Osteocyte (in vitro differentiated cells): ENCODE data around the gene MRPL42. TPM values are rescaled to one million over a fixed set of nuclear protein-coding genes. Genes with fewer than 3 reads are reported as not detected.

Experiments used
- DNase-seq: peaks from one replicate; pipeline ENCODE4 v3.0.0; 2021; ENCODE audit warnings: mixed read lengths; ENCODE audit not compliant: unreplicated experiment; ENCODE audit errors: extremely low spot score
- H3K27ac Mint-ChIP-seq: one replicate; pipeline ENCODE4 v1.8.0; 2021; ENCODE audit warnings: mild to moderate bottlenecking, mixed read lengths; ENCODE audit not compliant: unreplicated experiment
- H3K27me3 Mint-ChIP-seq: one replicate; pipeline ENCODE4 v1.8.0; 2021; ENCODE audit warnings: mixed read lengths; ENCODE audit not compliant: unreplicated experiment
- H3K36me3 Mint-ChIP-seq: one replicate; pipeline ENCODE4 v1.8.0; 2021; ENCODE audit warnings: mixed read lengths; ENCODE audit not compliant: unreplicated experiment
- H3K4me1 Mint-ChIP-seq: one replicate; pipeline ENCODE4 v1.8.0; 2021; ENCODE audit warnings: mixed read lengths; ENCODE audit not compliant: unreplicated experiment
- H3K4me3 Mint-ChIP-seq: one replicate; pipeline ENCODE4 v1.8.0; 2021; ENCODE audit warnings: mild to moderate bottlenecking, moderate library complexity, mixed read lengths; ENCODE audit not compliant: unreplicated experiment
- H3K9me3 Mint-ChIP-seq: one replicate; pipeline ENCODE4 v1.8.0; 2021; ENCODE audit warnings: mixed read lengths; ENCODE audit not compliant: unreplicated experiment
- CTCF ChIP-seq: fragments of 200-600 bp; sonication (generic); IDR thresholded peaks from 2 replicates; pipeline ENCODE4 v1.5.0; 2021; ENCODE audit warnings: antibody characterized with exemption, mild to moderate bottlenecking, moderate library complexity
- total RNA-seq: library from RNA; stranded (reverse); gene quantifications from 2 replicates; pipeline ENCODE4 v1.2.1, GENCODE V29; 2021

Gene MRPL42
- total RNA-seq, 1 donor from 2014 or later = 55.8 TPM

DNA sequence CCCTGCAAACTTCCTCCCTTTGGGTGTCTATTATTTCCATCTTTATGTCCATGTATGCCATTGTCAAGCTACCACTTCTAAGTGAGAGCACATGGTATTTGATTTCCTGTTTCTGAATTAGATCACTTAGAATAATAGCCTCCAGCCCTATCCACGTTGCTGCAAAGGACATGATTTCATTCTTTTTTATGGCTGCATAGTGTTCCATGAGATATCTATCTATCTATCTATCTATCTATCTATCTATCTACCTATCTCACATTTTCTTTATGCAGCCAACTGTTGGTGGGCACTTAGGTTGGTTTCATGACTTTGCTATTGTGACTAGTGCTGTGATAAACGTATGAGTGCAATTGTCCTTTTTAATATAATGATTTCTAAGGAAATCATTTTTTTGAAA, 11.2 kb upstream of the MRPL42 start:
- Mint-ChIP-seq H3K4me1 (peaks cover 2% of the 10 kb centered on the region), H3K27ac (no peak overlapping the region), H3K9me3 (no peaks in the 10 kb centered on the region), H3K27me3 (no peaks in the 10 kb centered on the region), H3K4me3 (no peak overlapping the region), H3K36me3 (no peaks in the 10 kb centered on the region)
- no peak for TF ChIP-seq CTCF
- DNase-seq = no peak

DNA sequence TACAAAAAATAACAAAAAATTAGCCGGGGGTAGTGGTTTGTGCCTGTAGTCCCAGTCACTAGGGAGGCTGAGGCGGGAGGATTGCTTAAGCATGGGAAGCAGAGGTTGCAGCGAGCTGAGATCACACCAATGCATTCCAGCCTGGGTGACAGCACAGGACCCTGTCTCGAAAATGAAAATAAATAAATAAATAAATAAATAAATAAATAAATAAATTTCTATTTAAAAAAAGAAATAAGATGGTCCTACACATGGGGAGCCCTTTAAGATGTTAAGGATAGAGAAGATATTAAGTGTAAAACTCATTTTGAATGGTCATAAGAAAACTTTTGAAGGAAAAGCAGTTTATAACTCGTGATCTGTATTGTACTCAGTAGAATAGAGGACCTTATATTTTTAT, 8.2 kb upstream of the MRPL42 start:
- H3K36me3 Mint-ChIP-seq = no peaks in the 10 kb centered on the region
- no peak overlapping the region for H3K27ac Mint-ChIP-seq
- DNase-seq = no peak
- no peak for TF ChIP-seq CTCF
- H3K27me3 Mint-ChIP-seq = no peaks in the 10 kb centered on the region
- no peak overlapping the region for H3K4me3 Mint-ChIP-seq
- H3K4me1 Mint-ChIP-seq = no peaks in the 10 kb centered on the region
- no peaks in the 10 kb centered on the region for H3K9me3 Mint-ChIP-seq

GRCh38 chr12:93460003-93460402, 7.3 kb upstream of the MRPL42 start:
- Mint-ChIP-seq H3K4me1 (no peaks in the 10 kb centered on the region), H3K36me3 (no peaks in the 10 kb centered on the region), H3K9me3 (no peaks in the 10 kb centered on the region), H3K27ac (no peak overlapping the region), H3K4me3 (no peak overlapping the region), H3K27me3 (no peaks in the 10 kb centered on the region)
- DNase-seq = no peak
- TF ChIP-seq CTCF = no peak

DNA sequence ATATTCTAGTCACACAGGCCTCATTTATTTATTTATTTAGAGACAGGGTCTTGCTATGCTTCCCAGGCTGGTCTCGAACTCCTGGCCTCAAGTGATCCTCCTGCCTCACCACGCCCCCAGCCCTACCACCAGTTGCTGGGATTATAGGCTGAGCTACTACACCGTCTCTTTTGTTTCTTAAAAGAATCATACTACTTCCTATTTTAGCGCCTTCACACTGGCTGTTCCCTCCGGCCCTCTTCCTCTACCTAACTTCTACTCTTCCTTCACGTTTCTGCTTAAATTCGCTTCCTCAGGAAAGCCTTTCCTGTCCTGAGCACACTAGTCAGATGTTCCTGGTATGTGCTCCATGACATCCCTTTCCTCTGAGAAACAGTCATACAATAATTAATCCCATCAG, 6.4 kb upstream of the MRPL42 start:
- Mint-ChIP-seq H3K4me1 (no peaks in the 10 kb centered on the region), H3K9me3 (no peaks in the 10 kb centered on the region), H3K27ac (no peak overlapping the region), H3K36me3 (no peaks in the 10 kb centered on the region), H3K4me3 (no peak overlapping the region), H3K27me3 (no peaks in the 10 kb centered on the region)
- no peak for DNase-seq
- no peak for TF ChIP-seq CTCF

- H3K36me3 Mint-ChIP-seq = no peaks in the 10 kb centered on the region
Observed at GRCh38 chr12:93461503-93461902, 5.8 kb upstream of the MRPL42 start.

More at GRCh38 chr12:93461503-93461902, 5.8 kb upstream of the MRPL42 start:
- no peak overlapping the region for H3K27ac Mint-ChIP-seq
- H3K4me3 Mint-ChIP-seq = no peak overlapping the region
- no peaks in the 10 kb centered on the region for H3K27me3 Mint-ChIP-seq
- H3K4me1 Mint-ChIP-seq = no peaks in the 10 kb centered on the region
- DNase-seq = no peak
- no peaks in the 10 kb centered on the region for H3K9me3 Mint-ChIP-seq
- no peak for TF ChIP-seq CTCF
